Measurements from ENCODE around the gene DHX29. TPM values are rescaled to one million over a fixed set of nuclear protein-coding genes. Genes with fewer than 3 reads are reported as not detected.

DHX29 gene
- total and polyA plus RNA-seq, 2 donors (not counting 1 experiment from before 2014, with no cell fraction given): 3.9 to 18.1 TPM

- Histone ChIP-seq H3K27me3 (replicated peaks in 1 of 4; ENCODE audit: control extremely low read depth in 1 of 4, control insufficient read depth in 3 of 4, insufficient read depth in 4 of 4, low read length in 3 of 4) (peaks cover 4 to 95% (median 75%) of the 10 kb centered on the region in 4 experiments), H3K9ac (ENCODE audit: low read length) (no peak overlapping the region), H3K4me1 (ENCODE audit: control insufficient read depth in 2 of 2, insufficient read depth in 2 of 2, low read length in 2 of 2) (peaks cover 56 to 66% of the 10 kb centered on the region in 2 donors), H3K4me2 (replicated peaks; ENCODE audit: low read depth, low read length, poor library complexity, severe bottlenecking) (no peak overlapping the region), H3K79me2 (ENCODE audit: control insufficient read depth, insufficient read depth, low read length) (no peaks in the 10 kb centered on the region), H2AFZ (ENCODE audit: insufficient read depth, low read depth, low read length, poor library complexity, severe bottlenecking) (no peak overlapping the region), H3K27ac (ENCODE audit: low read length in 2 of 2) (no peak overlapping the region), H3K36me3 (replicated peaks in 1 of 2; ENCODE audit: control extremely low read depth in 1 of 2, control insufficient read depth in 1 of 2, extremely low read depth in 1 of 2, insufficient read depth in 2 of 2, low read length in 1 of 2) (no peaks in the 10 kb centered on the region), H3K9me3 (ENCODE audit: control extremely low read depth in 1 of 3, control insufficient read depth in 2 of 3, insufficient read depth in 1 of 3, low read length in 2 of 3) (peaks cover 0 to 29% (median 0%) of the 10 kb centered on the region in 3 donors), H3K4me3 (ENCODE audit: control extremely low read depth in 1 of 5, extremely low read depth in 1 of 5, insufficient read depth in 1 of 5, low read depth in 2 of 5, low read length in 4 of 5) (no peak overlapping the region), H4K20me1 (ENCODE audit: control insufficient read depth, insufficient read depth, low read length, poor library complexity, severe bottlenecking) (no peaks in the 10 kb centered on the region)
- Mint-ChIP-seq H3K4me1 (peaks cover 42% of the 10 kb centered on the region), H3K27me3 (peaks cover 75% of the 10 kb centered on the region), H3K4me3 (peak overlapping the region; percentile 89), H3K9me3 (ENCODE audit: insufficient read depth) (no peaks in the 10 kb centered on the region), H3K27ac (no peak overlapping the region)
- CTCF ChIA-PET: interaction anchor here (0.6 kb wide), 1 partner anchor 35 kb away, joined by 3 read pairs; no protein-coding TSS in a partner anchor
- POLR2A ChIA-PET: no interaction called here
- DNase-seq (peak; percentile 25), ATAC-seq (ENCODE audit: low read depth) (no peak)
- 29% methylated on average over 6 of the region's 8 CpGs for WGBS (ENCODE audit: insufficient coverage)
- TF ChIP-seq EZH2 (IDR thresholded peaks at IDR 0.05; ENCODE audit: borderline replicate concordance, insufficient read depth, low read depth, low read length, poor library complexity, severe bottlenecking): no peak
- TF ChIP-seq, protein P1, sequence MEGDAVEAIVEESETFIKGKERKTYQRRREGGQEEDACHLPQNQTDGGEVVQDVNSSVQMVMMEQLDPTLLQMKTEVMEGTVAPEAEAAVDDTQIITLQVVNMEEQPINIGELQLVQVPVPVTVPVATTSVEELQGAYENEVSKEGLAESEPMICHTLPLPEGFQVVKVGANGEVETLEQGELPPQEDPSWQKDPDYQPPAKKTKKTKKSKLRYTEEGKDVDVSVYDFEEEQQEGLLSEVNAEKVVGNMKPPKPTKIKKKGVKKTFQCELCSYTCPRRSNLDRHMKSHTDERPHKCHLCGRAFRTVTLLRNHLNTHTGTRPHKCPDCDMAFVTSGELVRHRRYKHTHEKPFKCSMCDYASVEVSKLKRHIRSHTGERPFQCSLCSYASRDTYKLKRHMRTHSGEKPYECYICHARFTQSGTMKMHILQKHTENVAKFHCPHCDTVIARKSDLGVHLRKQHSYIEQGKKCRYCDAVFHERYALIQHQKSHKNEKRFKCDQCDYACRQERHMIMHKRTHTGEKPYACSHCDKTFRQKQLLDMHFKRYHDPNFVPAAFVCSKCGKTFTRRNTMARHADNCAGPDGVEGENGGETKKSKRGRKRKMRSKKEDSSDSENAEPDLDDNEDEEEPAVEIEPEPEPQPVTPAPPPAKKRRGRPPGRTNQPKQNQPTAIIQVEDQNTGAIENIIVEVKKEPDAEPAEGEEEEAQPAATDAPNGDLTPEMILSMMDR (IDR thresholded peaks at IDR 0.05): no peak
- intact Hi-C loops (cut with micrococcal nuclease): loop anchor here (5.0 kb wide), 1 partner anchor 77 kb away; the partner anchor contains the start of genes DHX29 and MTREX
Measured at GRCh38 chr5:55230086-55230629, 77.3 kb downstream of the DHX29 start.

- CTCF ChIA-PET: no interaction called here
Measured at GRCh38 chr5:55227664-55228430, 79.6 kb downstream of the DHX29 start.

More at GRCh38 chr5:55227664-55228430, 79.6 kb downstream of the DHX29 start:
- WGBS (ENCODE audit: insufficient coverage): 8% methylated on average over 23 of the region's 30 CpGs
- Histone ChIP-seq H3K9me3 (ENCODE audit: control extremely low read depth in 1 of 3, control insufficient read depth in 2 of 3, insufficient read depth in 1 of 3, low read length in 2 of 3) (peaks cover 0 to 26% (median 0%) of the 10 kb centered on the region in 3 donors), H3K27me3 (replicated peaks in 1 of 4; ENCODE audit: control extremely low read depth in 1 of 4, control insufficient read depth in 3 of 4, insufficient read depth in 4 of 4, low read length in 3 of 4) (peaks cover 4 to 95% (median 83%) of the 10 kb centered on the region in 4 experiments), H3K9ac (ENCODE audit: low read length) (peak overlapping the region; percentile 60), H3K4me2 (replicated peaks; ENCODE audit: low read depth, low read length, poor library complexity, severe bottlenecking) (peak overlapping the region; percentile 94), H2AFZ (ENCODE audit: insufficient read depth, low read depth, low read length, poor library complexity, severe bottlenecking) (peak overlapping the region; percentile 65), H3K4me1 (ENCODE audit: control insufficient read depth in 2 of 2, insufficient read depth in 2 of 2, low read length in 2 of 2) (peaks cover 51 to 62% of the 10 kb centered on the region in 2 donors), H3K36me3 (replicated peaks in 1 of 2; ENCODE audit: control extremely low read depth in 1 of 2, control insufficient read depth in 1 of 2, extremely low read depth in 1 of 2, insufficient read depth in 2 of 2, low read length in 1 of 2) (no peaks in the 10 kb centered on the region), H3K4me3 (ENCODE audit: control extremely low read depth in 1 of 5, extremely low read depth in 1 of 5, insufficient read depth in 1 of 5, low read depth in 2 of 5, low read length in 4 of 5) (peak overlapping the region in 3 of 5 experiments; percentile 41 to 56 (median 48)), H3K79me2 (ENCODE audit: control insufficient read depth, insufficient read depth, low read length) (no peaks in the 10 kb centered on the region), H4K20me1 (ENCODE audit: control insufficient read depth, insufficient read depth, low read length, poor library complexity, severe bottlenecking) (no peaks in the 10 kb centered on the region), H3K27ac (ENCODE audit: low read length in 2 of 2) (no peak overlapping the region)
- DNase-seq: peak; percentile 30
- Mint-ChIP-seq H3K4me1 (peaks cover 47% of the 10 kb centered on the region), H3K9me3 (ENCODE audit: insufficient read depth) (no peaks in the 10 kb centered on the region), H3K27me3 (peaks cover 85% of the 10 kb centered on the region), H3K27ac (no peak overlapping the region), H3K4me3 (peak overlapping the region; percentile 78)
- ATAC-seq (ENCODE audit: low read depth): no peak
- POLR2A ChIA-PET: no interaction called here
- intact Hi-C loops (cut with micrococcal nuclease): no loop called here
- TF ChIP-seq EZH2 (IDR thresholded peaks at IDR 0.05; ENCODE audit: borderline replicate concordance, insufficient read depth, low read depth, low read length, poor library complexity, severe bottlenecking): no peak
- TF ChIP-seq, protein P1 (IDR thresholded peaks at IDR 0.05): no peak
